Epithelial cell of esophagus (primary cell): Measurements from ENCODE around the gene MAN2A1.

Experiments
- DNase-seq: peaks from one replicate; pipeline ENCODE4 v3.0.0; 2010; ENCODE audit warnings: low read depth
- H3K4me3 ChIP-seq: 2 replicates; pipeline ENCODE4 v1.5.1; 2011; ENCODE audit warnings: mild to moderate bottlenecking, low read length, control low read depth
- CTCF ChIP-seq: IDR thresholded peaks from 2 replicates; pipeline ENCODE4 v1.5.1; 2011; ENCODE audit warnings: low read depth, mild to moderate bottlenecking, low read length, control low read depth, inconsistent platforms; ENCODE audit not compliant: insufficient read depth; ENCODE audit errors: missing control alignments

MAN2A1 gene

GRCh38 chr5:109695005-109695926 lies 5.5 kb downstream of the MAN2A1 start:
- H3K4me3 ChIP-seq: no peak overlapping the region
- TF ChIP-seq CTCF: no peak
- DNase-seq: no peak

DNA sequence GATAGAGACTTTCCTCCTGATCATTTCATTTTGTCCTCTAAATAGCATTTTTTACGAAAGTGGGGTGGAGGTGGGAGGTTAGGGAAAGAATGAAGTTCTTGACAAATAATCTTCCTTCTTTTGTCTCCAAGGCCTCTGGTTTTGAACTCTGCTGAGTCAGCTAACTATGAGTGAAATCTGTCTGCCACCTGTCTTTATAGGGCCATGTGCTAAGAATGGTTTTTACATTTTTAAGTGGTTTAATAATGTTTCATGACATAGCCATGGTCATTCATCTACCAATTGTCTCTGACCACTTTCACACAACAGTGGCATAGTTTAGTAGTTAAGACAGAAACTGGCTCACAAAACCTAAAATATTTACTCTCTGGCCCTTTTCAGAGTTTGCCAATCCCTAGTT lies 7.6 kb downstream of the MAN2A1 start:
- no peak for TF ChIP-seq CTCF
- no peak overlapping the region for H3K4me3 ChIP-seq
- DNase-seq: no peak

GRCh38 chr5:109700516-109701153 lies 10.9 kb downstream of the MAN2A1 start:
- no peak for DNase-seq
- H3K4me3 ChIP-seq: no peak overlapping the region
- no peak for TF ChIP-seq CTCF

DNA sequence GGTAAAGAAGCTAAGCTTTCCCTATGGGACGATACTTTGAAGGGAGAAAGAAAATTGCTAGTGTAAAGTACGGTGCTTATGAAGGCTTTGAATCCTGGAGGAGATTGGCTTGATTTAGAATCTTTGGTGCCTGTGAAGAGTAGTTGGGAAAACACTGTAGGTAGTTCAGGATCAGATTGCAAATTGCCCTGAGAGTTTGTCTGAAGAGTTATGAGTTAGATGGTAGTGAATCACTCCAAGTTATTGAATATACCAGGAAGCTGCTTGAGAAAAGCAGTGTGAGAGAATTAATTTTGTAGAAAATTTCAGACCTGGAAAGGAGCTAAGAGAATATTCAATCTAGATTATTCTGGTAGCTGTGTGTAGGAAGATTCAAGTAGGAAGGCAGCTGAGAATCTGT lies 11.5 kb downstream of the MAN2A1 start:
- TF ChIP-seq CTCF: no peak
- peak; percentile 49 for DNase-seq
- H3K4me3 ChIP-seq: no peak overlapping the region

DNA sequence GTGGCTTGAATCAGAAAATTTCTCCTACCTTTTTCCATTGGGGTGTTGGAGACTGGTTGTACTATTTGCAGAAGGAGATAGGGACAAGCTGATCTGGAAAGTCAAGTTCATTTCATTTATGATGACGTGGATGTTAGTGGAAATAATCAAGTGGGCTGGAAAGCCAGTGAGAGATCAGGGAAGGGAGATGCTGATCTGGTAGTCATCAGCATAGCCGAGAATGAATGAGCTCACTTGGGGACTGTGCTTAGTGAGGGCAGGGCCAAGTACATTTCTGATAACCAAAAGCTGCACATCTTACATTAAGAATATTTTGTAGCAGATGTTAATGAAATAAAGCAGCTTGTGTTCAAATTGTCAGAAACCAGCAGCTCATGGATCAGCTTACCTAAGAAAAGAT lies 12.1 kb downstream of the MAN2A1 start:
- no peak for TF ChIP-seq CTCF
- H3K4me3 ChIP-seq: no peak overlapping the region
- DNase-seq: peak; percentile 21

GRCh38 chr5:109703166-109703565 lies 13.4 kb downstream of the MAN2A1 start:
- no peak overlapping the region for H3K4me3 ChIP-seq
- TF ChIP-seq CTCF: no peak
- no peak for DNase-seq
